Pons (tissue), 1 donor: ENCODE measurements around the gene EDAR.

Source experiments
- DNase-seq: peaks from one replicate; pipeline ENCODE4 v3.0.0-alpha.2; 2016; ENCODE audit warnings: low spot score

Gene EDAR

DNA sequence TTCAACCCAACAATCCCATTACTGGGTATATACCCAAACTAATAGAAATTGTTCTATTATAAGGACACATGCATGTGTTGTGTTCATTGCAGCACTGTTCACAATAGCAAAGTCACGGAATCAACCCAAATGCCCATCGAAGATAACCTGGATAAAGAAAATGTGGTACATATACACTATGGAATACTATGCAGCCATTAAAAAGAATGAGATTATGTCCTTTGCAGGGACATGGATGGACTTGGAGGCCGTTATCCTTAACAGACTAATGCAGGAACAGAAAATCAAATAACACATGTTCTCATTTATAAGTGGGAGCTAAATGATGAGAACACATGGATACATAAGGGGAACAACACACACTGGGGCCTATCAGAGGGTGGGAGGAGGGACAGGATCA is 136.6 kb downstream of the EDAR start:
- no peak for DNase-seq

DNA sequence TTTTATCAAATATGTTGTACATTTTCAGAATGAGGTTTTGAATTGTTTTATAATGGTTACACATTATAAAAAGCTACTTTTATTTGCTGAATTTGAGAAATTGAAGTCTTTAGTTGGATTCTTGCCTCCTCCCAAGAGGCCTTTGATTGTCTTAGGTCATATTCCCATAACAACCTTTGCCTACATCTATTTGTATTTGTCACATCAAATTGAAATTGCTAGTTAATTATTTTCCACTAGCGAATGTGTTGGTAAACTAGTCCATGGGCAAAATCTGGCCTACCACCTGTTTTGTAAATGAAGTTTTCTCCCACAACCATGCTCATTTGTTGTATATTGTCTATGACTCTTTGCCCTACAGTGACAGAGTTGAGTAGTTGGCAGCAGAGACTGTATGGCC is 142.0 kb downstream of the EDAR start:
- no peak for DNase-seq

DNA sequence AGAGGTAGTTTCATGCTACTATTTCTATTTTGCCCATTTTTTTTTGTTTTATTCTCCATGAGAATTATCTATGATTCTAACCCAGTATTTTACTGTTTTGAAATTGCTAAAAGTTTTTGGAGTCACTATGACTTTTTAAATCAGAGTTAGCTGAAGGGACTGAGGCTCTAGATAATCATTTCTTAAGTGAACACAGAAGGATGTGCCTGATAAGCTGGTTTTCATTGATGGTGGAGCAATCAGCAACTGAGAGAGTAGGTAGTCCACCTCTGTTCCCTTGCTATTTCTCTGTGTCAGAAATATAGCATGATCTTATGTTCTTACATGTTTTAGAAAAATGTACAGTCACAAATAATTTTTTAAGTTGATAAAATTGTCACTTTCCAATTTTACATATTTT is 143.1 kb downstream of the EDAR start:
- no peak for DNase-seq
